HFFc6 (cell line): ENCODE measurements around the gene BAG5. TPM values are rescaled to one million over a fixed set of nuclear protein-coding genes. Genes with fewer than 3 reads are reported as not detected.

Source experiments
- DNase-seq: peaks from one replicate; pipeline ENCODE4 v3.0.0-alpha.2; 2018
- H3K27ac Mint-ChIP-seq: 2 replicates; pipeline ENCODE4 v1.8.0; 2020; ENCODE audit warnings: mild to moderate bottlenecking, mixed read lengths
- H3K27me3 Mint-ChIP-seq: 2 replicates; pipeline ENCODE4 v1.8.0; 2021; ENCODE audit warnings: mild to moderate bottlenecking, moderate library complexity, mixed read lengths; ENCODE audit not compliant: insufficient read depth
- H3K36me3 Mint-ChIP-seq: 2 replicates; pipeline ENCODE4 v1.8.0; 2021; ENCODE audit warnings: low read depth, mixed read lengths
- H3K4me1 Mint-ChIP-seq: 2 replicates; pipeline ENCODE4 v1.8.0; 2020; ENCODE audit warnings: low read depth, mixed read lengths
- H3K4me3 Mint-ChIP-seq: 2 replicates; pipeline ENCODE4 v1.8.0; 2020; ENCODE audit warnings: mild to moderate bottlenecking, moderate library complexity, mixed read lengths
- H3K9me3 Mint-ChIP-seq: 2 replicates; pipeline ENCODE4 v1.8.0; 2020; ENCODE audit warnings: mild to moderate bottlenecking, mixed read lengths
- CTCF ChIP-seq: fragments of 200-600 bp; sonication (generic); IDR thresholded peaks from 2 replicates; pipeline ENCODE4 v1.5.0; 2021; ENCODE audit warnings: antibody characterized with exemption, mild to moderate bottlenecking
- total RNA-seq, 6 experiments: library from RNA; stranded (reverse); fragmentation: NEBNext Ultra II Directional; extraction: Animal tissue kit (Norgen Biotek cat#: 25700); gene quantifications; 2 replicates in 1 of 6; 3 replicates in 5 of 6; pipeline ENCODE4 v1.2.3, GENCODE V29; 2021

BAG5 gene
- total RNA-seq, 6 experiments from 2014 or later, result 22.6 to 25.8 (median 23.6) TPM

- no peaks in the 10 kb centered on the region for H3K36me3 Mint-ChIP-seq
- DNase-seq, result no peak
- TF ChIP-seq CTCF, result no peak
- H3K4me1 Mint-ChIP-seq, result peaks cover 27% of the 10 kb centered on the region
- no peak overlapping the region for H3K4me3 Mint-ChIP-seq
- H3K9me3 Mint-ChIP-seq, result no peaks in the 10 kb centered on the region
- no peak overlapping the region for H3K27ac Mint-ChIP-seq
- H3K27me3 Mint-ChIP-seq, result peaks cover 10% of the 10 kb centered on the region
These were observed 42.2 kb downstream of the BAG5 start for GRCh38 chr14:103520269-103520656.

GRCh38 chr14:103519837-103520212 lies 42.6 kb downstream of the BAG5 start:
- Mint-ChIP-seq H3K27ac (no peak overlapping the region; the same call in 1 of the 2 replicates), H3K27me3 (peaks cover 10% of the 10 kb centered on the region), H3K9me3 (no peaks in the 10 kb centered on the region), H3K36me3 (no peaks in the 10 kb centered on the region), H3K4me1 (peaks cover 27% of the 10 kb centered on the region), H3K4me3 (peak overlapping the region; percentile 62)
- TF ChIP-seq CTCF, result no peak
- DNase-seq, result no peak

GRCh38 chr14:103519043-103519836 lies 43.2 kb downstream of the BAG5 start:
- Mint-ChIP-seq H3K27me3 (peaks cover 12% of the 10 kb centered on the region), H3K27ac (peak overlapping the region; percentile 84), H3K9me3 (no peaks in the 10 kb centered on the region), H3K4me1 (peaks cover 27% of the 10 kb centered on the region), H3K4me3 (peak overlapping the region; percentile 62), H3K36me3 (no peaks in the 10 kb centered on the region)
- peak; percentile 37 for DNase-seq
- no peak for TF ChIP-seq CTCF

- Mint-ChIP-seq H3K4me1 (peaks cover 27% of the 10 kb centered on the region), H3K27ac (peak overlapping the region; percentile 84), H3K36me3 (no peaks in the 10 kb centered on the region), H3K4me3 (peak overlapping the region; percentile 62; the same call in 1 of the 2 replicates), H3K9me3 (no peaks in the 10 kb centered on the region), H3K27me3 (peaks cover 15% of the 10 kb centered on the region)
- peak; percentile 36 for DNase-seq
- peak; percentile 96 for TF ChIP-seq CTCF
These were observed 43.9 kb downstream of the BAG5 start for GRCh38 chr14:103518422-103519042.

GRCh38 chr14:103517721-103518421 lies 44.6 kb downstream of the BAG5 start:
- no peak for TF ChIP-seq CTCF
- no peaks in the 10 kb centered on the region for H3K9me3 Mint-ChIP-seq
- peaks cover 15% of the 10 kb centered on the region for H3K27me3 Mint-ChIP-seq
- peak overlapping the region; percentile 11; the same call in 1 of the 2 replicates for H3K27ac Mint-ChIP-seq
- no peaks in the 10 kb centered on the region for H3K36me3 Mint-ChIP-seq
- H3K4me1 Mint-ChIP-seq, result peaks cover 27% of the 10 kb centered on the region
- no peak for DNase-seq
- no peak overlapping the region for H3K4me3 Mint-ChIP-seq
